WTC11 (cell line): ENCODE data around the gene TMEM214. TPM values are rescaled to one million over a fixed set of nuclear protein-coding genes. Genes with fewer than 3 reads are reported as not detected.
A peak's percentile ranks its signal among the peaks of the same experiment; 100 is the strongest.

Experiments
- ATAC-seq: fragments of 200-7000 bp; cut with Tn5 transposase; 2 replicates; pipeline ENCODE4 v1.10.0; 2021; ENCODE audit warnings: mild to moderate bottlenecking, moderate library complexity
- CTCF ChIA-PET: fragments of 300-600 bp; sonication (Branson Sonifier 250); formaldehyde crosslinking; loops from one replicate; lab custom pipeline; 2021; ENCODE audit warnings: antibody characterized with exemption; lab: Charles Lee
- POLR2A ChIA-PET: fragments of 350-600 bp; sonication (Branson Sonifier 250); formaldehyde crosslinking; loops from one replicate; lab custom pipeline; 2021; ENCODE audit warnings: antibody characterized with exemption; lab: Charles Lee
- DNase-seq: peaks from one replicate; pipeline ENCODE4 v3.0.0; 2021; ENCODE audit warnings: low spot score
- H3K27ac Mint-ChIP-seq: 2 replicates; pipeline ENCODE4 v1.8.0; 2021; ENCODE audit warnings: mixed read lengths
- H3K27me3 Mint-ChIP-seq: 2 replicates; pipeline ENCODE4 v1.8.0; 2021; ENCODE audit warnings: low read depth, mild to moderate bottlenecking, moderate library complexity, mixed read lengths
- H3K36me3 Mint-ChIP-seq: 2 replicates; pipeline ENCODE4 v1.8.0; 2021; ENCODE audit warnings: mixed read lengths
- H3K4me1 Mint-ChIP-seq: 2 replicates; pipeline ENCODE4 v1.8.0; 2022; ENCODE audit warnings: mixed read lengths
- H3K4me3 Mint-ChIP-seq: 2 replicates; pipeline ENCODE4 v1.8.0; 2021; ENCODE audit warnings: mild to moderate bottlenecking, moderate library complexity, mixed read lengths
- H3K9me3 Mint-ChIP-seq: 2 replicates; pipeline ENCODE4 v1.8.0; 2021; ENCODE audit warnings: mixed read lengths
- AR ChIP-seq: fragments of 250-450 bp; sonication (Bioruptor Pico); IDR thresholded peaks from 2 replicates; pipeline ENCODE4 v1.9.0; 2021; ENCODE audit warnings: mild to moderate bottlenecking
- ARID4B ChIP-seq: sonication (generic); formaldehyde crosslinking; IDR thresholded peaks from 2 replicates; pipeline ENCODE4 v1.8.0; 2023; ENCODE audit warnings: missing genetic modification reagents, mild to moderate bottlenecking, borderline replicate concordance
- ATF1 ChIP-seq: sonication (generic); formaldehyde crosslinking; IDR thresholded peaks from 2 replicates; pipeline ENCODE4 v1.8.1; 2023; ENCODE audit warnings: mild to moderate bottlenecking, moderate library complexity, missing genetic modification reagents
- CBFB ChIP-seq: sonication (generic); formaldehyde crosslinking; IDR thresholded peaks from 2 replicates; pipeline ENCODE4 v1.8.1; 2022; ENCODE audit warnings: mild to moderate bottlenecking, low read depth, missing genetic modification reagents
- FOXJ3 ChIP-seq: sonication (generic); formaldehyde crosslinking; IDR thresholded peaks from 2 replicates; pipeline ENCODE4 v1.9.0; 2021; ENCODE audit warnings: missing genetic modification reagents, mild to moderate bottlenecking, borderline replicate concordance
- FOXP1 ChIP-seq: sonication (generic); formaldehyde crosslinking; IDR thresholded peaks from 2 replicates; pipeline ENCODE4 v1.8.0; 2022; ENCODE audit warnings: missing genetic modification reagents, mild to moderate bottlenecking, moderate library complexity, borderline replicate concordance
- IRF2 ChIP-seq: sonication (generic); formaldehyde crosslinking; IDR thresholded peaks from 2 replicates; pipeline ENCODE4 v1.8.0; 2022; ENCODE audit warnings: low read depth, missing genetic modification reagents, borderline replicate concordance
- NFATC4 ChIP-seq: fragments of 250-450 bp; sonication (Bioruptor Pico); IDR thresholded peaks from 2 replicates; pipeline ENCODE4 v1.9.0; 2021; ENCODE audit warnings: mild to moderate bottlenecking
- NFYB ChIP-seq: sonication (generic); formaldehyde crosslinking; conservative IDR thresholded peaks from 2 replicates; pipeline ENCODE4 v1.8.0; 2022; ENCODE audit warnings: low read depth, missing genetic modification reagents
- RELA ChIP-seq: sonication (generic); formaldehyde crosslinking; IDR thresholded peaks from 2 replicates; pipeline ENCODE4 v1.8.1; 2022; ENCODE audit warnings: missing genetic modification reagents, mild to moderate bottlenecking, borderline replicate concordance
- SOX15 ChIP-seq: fragments of 250-450 bp; sonication (Bioruptor Pico); IDR thresholded peaks from 2 replicates; pipeline ENCODE4 v1.9.0; 2021; ENCODE audit warnings: mild to moderate bottlenecking
- STAT6 ChIP-seq: sonication (generic); formaldehyde crosslinking; conservative IDR thresholded peaks from 2 replicates; pipeline ENCODE4 v1.8.1; 2023; ENCODE audit warnings: mild to moderate bottlenecking, low read depth, missing genetic modification reagents, moderate library complexity
- TP53 ChIP-seq: sonication (generic); formaldehyde crosslinking; IDR thresholded peaks from 2 replicates; pipeline ENCODE4 v1.8.1; 2023; ENCODE audit warnings: mild to moderate bottlenecking, missing genetic modification reagents
- USF2 ChIP-seq: sonication (generic); formaldehyde crosslinking; IDR thresholded peaks from 2 replicates; pipeline ENCODE4 v1.8.1; 2023; ENCODE audit warnings: mild to moderate bottlenecking, missing genetic modification reagents, moderate library complexity
- ZNF138 ChIP-seq: sonication (generic); formaldehyde crosslinking; conservative IDR thresholded peaks from 2 replicates; pipeline ENCODE4 v1.8.1; 2022; ENCODE audit warnings: mild to moderate bottlenecking, moderate library complexity, missing genetic modification reagents
- ZNF263 ChIP-seq: sonication (generic); formaldehyde crosslinking; IDR thresholded peaks from 2 replicates; pipeline ENCODE4 v1.8.1; 2022; ENCODE audit warnings: low read depth, mild to moderate bottlenecking, moderate library complexity, missing genetic modification reagents
- ZNF423 ChIP-seq: fragments of 250-450 bp; sonication (Bioruptor Pico); IDR thresholded peaks from 2 replicates; pipeline ENCODE4 v2.1.2; 2022; ENCODE audit warnings: mild to moderate bottlenecking, moderate library complexity
- total RNA-seq: library from RNA; stranded (reverse); gene quantifications from 3 replicates; pipeline ENCODE4 v1.2.3, GENCODE V29; 2021
- TF ChIP-seq, protein P1 (sequence below): sonication (generic); formaldehyde crosslinking; IDR thresholded peaks from 2 replicates; pipeline ENCODE4 v1.8.1; 2023; ENCODE audit warnings: mild to moderate bottlenecking, missing genetic modification reagents, moderate library complexity
- TF ChIP-seq, protein P2 (sequence below): sonication (generic); formaldehyde crosslinking; IDR thresholded peaks from 2 replicates; pipeline ENCODE4 v1.8.0; 2022; ENCODE audit warnings: mild to moderate bottlenecking, missing genetic modification reagents
- TF ChIP-seq, protein P3 (sequence below): sonication (generic); formaldehyde crosslinking; IDR thresholded peaks from 2 replicates; pipeline ENCODE4 v1.8.1; 2022; ENCODE audit warnings: missing genetic modification reagents, borderline replicate concordance

Gene TMEM214
- total RNA-seq, 1 experiment from 2014 or later: 57.1 TPM

DNA sequence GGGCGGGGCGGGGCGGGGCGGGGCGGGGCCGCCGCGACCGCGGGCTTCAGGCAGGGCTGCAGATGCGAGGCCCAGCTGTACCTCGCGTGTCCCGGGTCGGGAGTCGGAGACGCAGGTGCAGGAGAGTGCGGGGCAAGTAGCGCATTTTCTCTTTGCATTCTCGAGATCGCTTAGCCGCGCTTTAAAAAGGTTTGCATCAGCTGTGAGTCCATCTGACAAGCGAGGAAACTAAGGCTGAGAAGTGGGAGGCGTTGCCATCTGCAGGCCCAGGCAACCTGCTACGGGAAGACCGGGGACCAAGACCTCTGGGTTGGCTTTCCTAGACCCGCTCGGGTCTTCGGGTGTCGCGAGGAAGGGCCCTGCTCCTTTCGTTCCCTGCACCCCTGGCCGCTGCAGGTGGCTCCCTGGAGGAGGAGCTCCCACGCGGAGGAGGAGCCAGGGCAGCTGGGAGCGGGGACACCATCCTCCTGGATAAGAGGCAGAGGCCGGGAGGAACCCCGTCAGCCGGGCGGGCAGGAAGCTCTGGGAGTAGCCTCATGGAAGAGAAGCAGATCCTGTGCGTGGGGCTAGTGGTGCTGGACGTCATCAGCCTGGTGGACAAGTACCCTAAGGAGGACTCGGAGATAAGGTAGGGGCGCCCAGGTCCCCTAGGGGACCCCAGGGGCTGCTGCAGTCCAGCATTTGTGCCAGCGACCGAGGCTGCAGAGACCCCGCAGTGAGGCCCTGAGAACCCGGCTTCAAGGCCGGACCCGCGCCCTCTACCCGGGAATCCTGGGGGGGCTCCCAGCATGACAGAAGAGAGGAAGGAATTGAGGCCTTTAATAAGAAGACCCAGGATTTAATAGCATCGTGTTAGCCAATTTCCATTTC lies 54.2 kb downstream of the TMEM214 start, which contains the start of gene KHK (continued):
- no peak for TF ChIP-seq ZNF263
- TF ChIP-seq, protein P1, sequence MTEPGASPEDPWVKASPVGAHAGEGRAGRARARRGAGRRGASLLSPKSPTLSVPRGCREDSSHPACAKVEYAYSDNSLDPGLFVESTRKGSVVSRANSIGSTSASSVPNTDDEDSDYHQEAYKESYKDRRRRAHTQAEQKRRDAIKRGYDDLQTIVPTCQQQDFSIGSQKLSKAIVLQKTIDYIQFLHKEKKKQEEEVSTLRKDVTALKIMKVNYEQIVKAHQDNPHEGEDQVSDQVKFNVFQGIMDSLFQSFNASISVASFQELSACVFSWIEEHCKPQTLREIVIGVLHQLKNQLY (CRISPR knock-in tag): no peak
- no peak for TF ChIP-seq CBFB (CRISPR knock-in tag)
- TF ChIP-seq ZNF138 (CRISPR knock-in tag): no peak
- TF ChIP-seq ZNF423: no peak
- no peak for TF ChIP-seq SOX15 (CRISPR knock-in tag)
- TF ChIP-seq AR (CRISPR knock-in tag): no peak
- no peak for TF ChIP-seq NFYB (CRISPR knock-in tag)
- TF ChIP-seq RELA (CRISPR knock-in tag): no peak

DNA sequence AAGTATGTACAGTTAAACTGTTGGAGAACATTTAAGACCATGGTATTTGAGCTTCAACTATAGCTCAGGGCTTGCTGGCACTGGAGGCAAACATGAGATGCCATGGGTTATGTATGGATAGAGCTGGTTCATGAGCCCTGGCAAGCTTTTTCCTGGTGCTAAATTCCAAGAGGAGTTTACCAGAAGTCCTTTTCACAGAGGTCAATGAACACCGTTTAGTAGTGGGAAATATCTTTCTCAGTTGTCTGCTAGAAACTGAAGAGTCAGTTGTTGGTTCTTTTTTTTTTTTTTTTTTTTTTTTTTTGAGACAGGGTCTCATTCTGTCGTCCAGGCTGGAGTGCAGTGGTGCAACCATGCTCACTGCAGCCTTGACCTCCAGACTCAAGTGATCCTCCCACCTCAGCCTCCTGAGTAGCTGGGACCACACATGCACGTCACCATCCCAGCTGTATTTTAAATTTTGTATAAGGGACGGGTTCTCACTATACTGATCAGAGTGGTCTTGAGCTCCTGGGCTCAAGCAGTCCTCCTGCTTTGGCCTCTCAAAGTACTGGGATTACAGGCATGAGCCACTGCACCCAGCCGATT lies 55.2 kb downstream of the TMEM214 start:
- H3K9me3 Mint-ChIP-seq: no peaks in the 10 kb centered on the region
- CTCF ChIA-PET: interaction anchor here (0.7 to 6.4 kb wide), 14 partner anchors 12 to 292 kb away, joined by 3 to 50 read pairs (median 9); partner anchors contain the start of genes AGBL5 and OST4
- POLR2A ChIA-PET: interaction anchor here (2.1 kb wide), 1 partner anchor 37 kb away, joined by 9 read pairs; the partner anchor contains the start of gene AGBL5
- H3K27ac Mint-ChIP-seq: no peak overlapping the region
- peaks cover 16% of the 10 kb centered on the region for H3K4me1 Mint-ChIP-seq
- DNase-seq: no peak
- peaks cover 23% of the 10 kb centered on the region for H3K27me3 Mint-ChIP-seq
- ATAC-seq: no peak
- peak overlapping the region; percentile 84 for H3K4me3 Mint-ChIP-seq
- no peaks in the 10 kb centered on the region for H3K36me3 Mint-ChIP-seq
- TF ChIP-seq ATF1: no peak
- no peak for TF ChIP-seq USF2 (CRISPR knock-in tag)
- no peak for TF ChIP-seq TP53 (CRISPR knock-in tag)
- no peak for TF ChIP-seq STAT6 (CRISPR knock-in tag)
- TF ChIP-seq, protein P2, sequence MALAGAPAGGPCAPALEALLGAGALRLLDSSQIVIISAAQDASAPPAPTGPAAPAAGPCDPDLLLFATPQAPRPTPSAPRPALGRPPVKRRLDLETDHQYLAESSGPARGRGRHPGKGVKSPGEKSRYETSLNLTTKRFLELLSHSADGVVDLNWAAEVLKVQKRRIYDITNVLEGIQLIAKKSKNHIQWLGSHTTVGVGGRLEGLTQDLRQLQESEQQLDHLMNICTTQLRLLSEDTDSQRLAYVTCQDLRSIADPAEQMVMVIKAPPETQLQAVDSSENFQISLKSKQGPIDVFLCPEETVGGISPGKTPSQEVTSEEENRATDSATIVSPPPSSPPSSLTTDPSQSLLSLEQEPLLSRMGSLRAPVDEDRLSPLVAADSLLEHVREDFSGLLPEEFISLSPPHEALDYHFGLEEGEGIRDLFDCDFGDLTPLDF: no peak
- TF ChIP-seq FOXP1 (CRISPR knock-in tag): no peak
- no peak for TF ChIP-seq IRF2
- no peak for TF ChIP-seq NFATC4 (CRISPR knock-in tag)
- TF ChIP-seq, protein P3, sequence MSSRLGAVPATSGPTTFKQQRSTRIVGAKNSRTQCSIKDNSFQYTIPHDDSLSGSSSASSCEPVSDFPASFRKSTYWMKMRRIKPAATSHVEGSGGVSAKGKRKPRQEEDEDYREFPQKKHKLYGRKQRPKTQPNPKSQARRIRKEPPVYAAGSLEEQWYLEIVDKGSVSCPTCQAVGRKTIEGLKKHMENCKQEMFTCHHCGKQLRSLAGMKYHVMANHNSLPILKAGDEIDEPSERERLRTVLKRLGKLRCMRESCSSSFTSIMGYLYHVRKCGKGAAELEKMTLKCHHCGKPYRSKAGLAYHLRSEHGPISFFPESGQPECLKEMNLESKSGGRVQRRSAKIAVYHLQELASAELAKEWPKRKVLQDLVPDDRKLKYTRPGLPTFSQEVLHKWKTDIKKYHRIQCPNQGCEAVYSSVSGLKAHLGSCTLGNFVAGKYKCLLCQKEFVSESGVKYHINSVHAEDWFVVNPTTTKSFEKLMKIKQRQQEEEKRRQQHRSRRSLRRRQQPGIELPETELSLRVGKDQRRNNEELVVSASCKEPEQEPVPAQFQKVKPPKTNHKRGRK (CRISPR knock-in tag): no peak
- TF ChIP-seq FOXJ3: no peak
- no peak for TF ChIP-seq ARID4B (CRISPR knock-in tag)
